Pancreas (tissue), 10 donors: Measurements from ENCODE around the gene FAM81A. TPM values are rescaled to one million over a fixed set of nuclear protein-coding genes. Genes with fewer than 3 reads are reported as not detected.

Source experiments
- ATAC-seq, 4 donors: fragments of 200-7000 bp; cut with Tn5 transposase; one replicate each; pipeline versions ENCODE4 v1.8.0 to v1.9.1; 2020; ENCODE audit warnings: mild to moderate bottlenecking in 4 of 4, moderate library complexity in 4 of 4
- DNase-seq, 6 donors: peaks; one replicate each; pipeline ENCODE4 v3.0.0-alpha.2; 2020
- FAIRE-seq: peaks from 2 replicates; lab custom pipeline; 2012; peaks lifted over from hg19 to GRCh38; lab: Jason Lieb, UNC
- H3K27ac ChIP-seq, 4 donors: fragments of 200-600 bp; sonication (generic); 1 replicate in 3 of 4; 2 replicates in 1 of 4; pipeline versions ENCODE4 v1.5.0 to v1.8.0; 2020
- H3K27me3 ChIP-seq, 4 donors: fragments of 200-600 bp; one replicate each; pipeline ENCODE4 v1.8.0; 2021
- H3K36me3 ChIP-seq, 3 donors: fragments of 200-600 bp; sonication (generic) in 1 of 3; one replicate each; pipeline versions ENCODE4 v1.5.0 to v1.8.0; 2020 to 2021
- H3K4me1 ChIP-seq, 3 donors: fragments of 200-600 bp; one replicate each; pipeline ENCODE4 v1.8.0; 2021
- H3K4me3 ChIP-seq, 4 donors: fragments of 200-600 bp; sonication (generic) in 2 of 4; one replicate each; pipeline versions ENCODE4 v1.5.0 to v1.8.0; 2020 to 2021
- H3K9me3 ChIP-seq, 4 donors: fragments of 200-600 bp; one replicate each; pipeline ENCODE4 v1.8.0; 2021
- WGBS, 2 donors: extraction: QIAGEN DNeasy Blood & Tissue Kit; methylation state at CpG; one replicate each; pipeline ENCODE4 v1.1.7; 2013; 5-methylcytosine and 5-hydroxymethylcytosine counted together
- intact Hi-C, 3 donors: fragments of 100-400 bp; cut with DNase I; formaldehyde crosslinking; loops; one replicate each; pipeline versions ENCODE4 v1.11.1 to v1.14.2; 2022
- polyA plus RNA-seq, 2 donors: library from polyadenylated mRNA; stranded (reverse); fragments of 200-250 nt; gene quantifications; one replicate each; pipeline ENCODE4 v1.2.3, GENCODE V29; 2013
- total RNA-seq, 6 donors: library from RNA; stranded (reverse); fragmentation: NEBNext Ultra II Directional in 4 of 6; extraction: Animal tissue kit (Norgen Biotek cat#: 25700) in 4 of 6; gene quantifications; one replicate each; pipeline versions ENCODE4 v1.2.1 to v1.2.4, GENCODE V29; 2021 to 2023
- TF ChIP-seq, protein P1 (sequence below), 4 donors: fragments of 200-600 bp; sonication (generic) in 3 of 4; IDR thresholded peaks; one replicate each; pipeline versions ENCODE4 v1.5.0 to v1.8.0; 2021; ENCODE audit warnings: antibody characterized with exemption in 4 of 4
- donor health status: healthy with polysubstance abuse.
- donor health status: DM: no; HTN: no; CAD: no; lungs with moderate emphysema.
- donor health status: DM: no; HTN: no; CAD: no.
- donor health status: control.
- donor health status: control.
- donor health status: Bipolar disorder and iron deficiency.
- donor health status: DM: yes; HTN: yes; CAD: no.
- donor health status: DM: no; HTN: no; CAD: no.
- donor health status: DM: no; HTN: no; CAD: no.
- donor health status: DM: yes; HTN: yes; CAD: no.

Gene FAM81A
- total and polyA plus RNA-seq, 8 donors, result 0.34 to 2.2 (median 0.62) TPM

DNA sequence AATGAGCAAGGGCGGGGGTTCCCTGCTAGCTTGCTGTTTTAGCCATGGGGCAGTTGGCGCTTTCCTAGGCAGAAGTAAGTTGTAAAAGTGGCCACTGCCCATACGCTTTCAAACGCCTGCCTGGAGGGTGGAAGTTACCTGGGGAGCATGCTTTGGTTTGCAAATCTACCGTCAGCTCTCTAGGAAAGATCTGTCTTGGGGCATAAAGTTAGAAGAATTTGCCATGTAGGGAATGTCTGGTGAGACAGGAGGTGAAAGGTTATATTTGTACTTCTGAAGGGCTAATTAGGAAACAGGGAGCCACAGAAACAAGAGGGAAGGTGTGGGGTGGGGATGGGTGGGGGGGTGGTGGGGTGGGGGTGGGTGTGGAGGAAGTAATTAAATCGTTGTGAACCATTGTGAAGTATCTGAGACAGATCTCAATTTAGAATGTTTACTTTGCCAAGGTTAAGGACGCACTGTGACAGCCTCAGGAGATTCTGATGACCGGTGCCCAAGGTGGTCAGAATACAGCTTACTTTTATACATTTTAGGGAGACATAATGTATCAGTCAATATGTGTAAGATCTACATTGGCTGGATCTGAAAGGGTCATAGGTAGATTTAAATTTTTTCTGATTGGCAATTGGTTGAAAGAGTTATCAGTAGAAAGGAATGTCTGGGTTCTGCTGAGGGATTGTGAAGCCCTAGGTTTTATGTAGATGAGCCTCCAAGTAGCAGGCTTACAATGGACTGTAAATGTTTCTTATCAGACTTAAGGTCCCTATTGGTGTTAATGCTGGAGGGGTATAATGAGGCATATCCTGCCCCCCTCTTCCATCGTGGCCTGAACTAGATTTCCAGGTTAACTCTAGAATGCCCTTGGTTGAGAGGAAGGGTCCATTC, 111.6 kb downstream of the FAM81A start:
- DNase-seq (no peak), ATAC-seq (no peak), FAIRE-seq (no peak)
- intact Hi-C loops, result no loop called here
- TF ChIP-seq, protein P1, sequence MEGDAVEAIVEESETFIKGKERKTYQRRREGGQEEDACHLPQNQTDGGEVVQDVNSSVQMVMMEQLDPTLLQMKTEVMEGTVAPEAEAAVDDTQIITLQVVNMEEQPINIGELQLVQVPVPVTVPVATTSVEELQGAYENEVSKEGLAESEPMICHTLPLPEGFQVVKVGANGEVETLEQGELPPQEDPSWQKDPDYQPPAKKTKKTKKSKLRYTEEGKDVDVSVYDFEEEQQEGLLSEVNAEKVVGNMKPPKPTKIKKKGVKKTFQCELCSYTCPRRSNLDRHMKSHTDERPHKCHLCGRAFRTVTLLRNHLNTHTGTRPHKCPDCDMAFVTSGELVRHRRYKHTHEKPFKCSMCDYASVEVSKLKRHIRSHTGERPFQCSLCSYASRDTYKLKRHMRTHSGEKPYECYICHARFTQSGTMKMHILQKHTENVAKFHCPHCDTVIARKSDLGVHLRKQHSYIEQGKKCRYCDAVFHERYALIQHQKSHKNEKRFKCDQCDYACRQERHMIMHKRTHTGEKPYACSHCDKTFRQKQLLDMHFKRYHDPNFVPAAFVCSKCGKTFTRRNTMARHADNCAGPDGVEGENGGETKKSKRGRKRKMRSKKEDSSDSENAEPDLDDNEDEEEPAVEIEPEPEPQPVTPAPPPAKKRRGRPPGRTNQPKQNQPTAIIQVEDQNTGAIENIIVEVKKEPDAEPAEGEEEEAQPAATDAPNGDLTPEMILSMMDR (IDR thresholded peaks at IDR 0.05), result no peak
- H3K4me1 ChIP-seq, result peaks cover 0 to under 1% (median 0%) of the 10 kb centered on the region in 3 donors
- no peaks in the 10 kb centered on the region for H3K27me3 ChIP-seq
- no peak overlapping the region for H3K4me3 ChIP-seq
- 62 to 63% methylated on average over 9 of the region's 9 CpGs for WGBS, 2 donors
- no peaks in the 10 kb centered on the region for H3K36me3 ChIP-seq
- H3K27ac ChIP-seq, result no peak overlapping the region
- no peaks in the 10 kb centered on the region for H3K9me3 ChIP-seq

DNA sequence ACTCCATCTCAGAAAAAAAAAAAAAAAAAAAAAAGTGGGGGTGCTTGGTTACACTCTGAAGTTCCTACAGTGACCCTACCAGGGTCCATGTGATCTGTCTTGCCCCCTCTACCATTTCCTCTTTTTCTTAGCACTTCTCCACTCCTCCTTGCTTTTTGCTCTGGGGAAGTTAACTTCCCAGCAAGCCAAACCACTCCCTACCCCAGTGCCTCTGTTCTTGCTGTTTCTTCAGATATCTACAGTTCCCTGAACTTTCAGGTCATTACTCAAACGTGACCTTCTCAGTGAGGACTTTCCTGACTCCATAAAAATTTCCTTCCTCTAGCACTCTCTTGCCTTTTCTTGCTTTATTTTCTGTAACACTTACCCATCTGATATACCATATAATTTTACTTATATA, 112.5 kb downstream of the FAM81A start:
- intact Hi-C loops, result no loop called here
- 8 to 32% methylated on average over 1 of the region's 1 CpG for WGBS, 2 donors
- FAIRE-seq (no peak), ATAC-seq (peak in 2 of 4 donors; percentile 31 to 65), DNase-seq (no peak)
- Histone ChIP-seq H3K4me1 (peaks cover 0 to 2% (median 0%) of the 10 kb centered on the region in 3 donors), H3K36me3 (no peaks in the 10 kb centered on the region), H3K9me3 (no peaks in the 10 kb centered on the region), H3K27ac (no peak overlapping the region), H3K4me3 (no peak overlapping the region), H3K27me3 (no peaks in the 10 kb centered on the region)
- TF ChIP-seq, protein P1 (IDR thresholded peaks at IDR 0.05), result no peak

DNA sequence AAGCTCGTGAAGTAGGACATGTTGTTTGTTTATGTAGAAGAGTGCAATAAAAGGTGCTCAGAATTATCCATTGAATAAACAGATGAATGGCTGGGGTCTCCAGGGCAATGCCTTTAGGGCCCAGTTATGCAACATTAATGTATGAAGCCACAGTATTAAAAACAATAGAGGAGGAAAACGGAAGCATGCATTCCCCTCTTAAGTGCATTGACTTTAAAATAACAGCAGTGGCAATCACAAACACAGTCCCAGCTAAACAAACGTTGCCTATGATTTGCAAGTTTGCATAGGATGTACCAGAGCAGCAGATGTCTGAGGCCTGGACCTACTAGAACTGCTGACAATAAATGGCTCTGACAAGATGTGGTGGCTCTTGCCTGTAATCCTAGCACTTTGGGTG, 113.0 kb downstream of the FAM81A start:
- DNase-seq, result no peak
- H3K9me3 ChIP-seq, result no peaks in the 10 kb centered on the region
- no peaks in the 10 kb centered on the region for H3K36me3 ChIP-seq
- whole genome bisulfite sequencing, 2 donors, result 59% methylated on average over 3 of the region's 3 CpGs
- FAIRE-seq, result no peak
- ATAC-seq, result no peak
- no peak overlapping the region for H3K4me3 ChIP-seq
- H3K27me3 ChIP-seq, result no peaks in the 10 kb centered on the region
- no peak overlapping the region for H3K27ac ChIP-seq
- TF ChIP-seq, protein P1 (IDR thresholded peaks at IDR 0.05), result no peak
- peaks cover 0 to 2% (median 0%) of the 10 kb centered on the region in 3 donors for H3K4me1 ChIP-seq
- intact Hi-C loops, result no loop called here

DNA sequence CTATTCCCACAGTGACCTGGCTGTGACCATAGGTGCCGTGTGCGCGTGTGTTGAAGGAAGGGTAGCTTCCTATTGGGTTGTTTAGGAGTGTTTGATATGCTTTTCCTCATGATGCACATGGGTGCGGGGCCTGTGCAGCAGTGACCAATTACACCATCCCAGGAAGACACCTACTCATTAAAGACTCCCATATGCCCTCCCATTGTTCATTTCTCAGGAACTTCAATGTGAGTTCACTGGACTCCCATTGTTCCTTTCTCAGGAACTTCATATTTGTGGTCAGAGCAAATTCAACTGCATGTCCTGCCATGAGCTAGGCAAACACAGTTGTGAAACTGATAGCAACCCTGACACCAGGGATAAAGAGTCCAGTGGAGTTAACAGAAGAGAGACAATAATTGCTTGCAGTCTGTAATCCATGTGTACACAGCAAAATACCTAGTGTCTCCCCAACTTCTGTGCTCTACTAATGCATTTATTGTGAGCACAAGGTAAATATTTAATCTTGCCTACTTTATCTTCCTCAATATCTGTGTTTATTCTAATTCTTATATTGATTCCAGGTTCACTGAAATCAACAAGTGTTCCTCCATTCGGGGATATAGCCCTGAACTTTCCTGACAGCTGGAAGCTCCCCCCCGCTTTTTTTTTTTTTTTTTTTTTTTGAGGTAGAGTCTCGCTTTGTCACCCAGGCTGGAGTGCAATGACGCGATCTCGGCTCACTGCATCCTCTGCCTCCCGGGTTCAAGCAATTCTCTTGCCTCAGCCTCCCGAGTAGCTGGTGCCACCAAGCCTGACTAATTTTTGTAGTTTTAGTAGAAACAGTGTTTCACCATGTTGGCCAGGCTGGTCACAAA, 116.1 kb downstream of the FAM81A start:
- Histone ChIP-seq H3K36me3 (no peaks in the 10 kb centered on the region), H3K9me3 (no peaks in the 10 kb centered on the region), H3K4me1 (peaks cover 0 to 2% (median 0%) of the 10 kb centered on the region in 3 donors), H3K27me3 (no peaks in the 10 kb centered on the region), H3K27ac (peak overlapping the region in 2 of 4 donors; percentile 13 to 33), H3K4me3 (no peak overlapping the region)
- ATAC-seq (peak in 3 of 4 donors; percentile 71 to 85 (median 81)), FAIRE-seq (no peak), DNase-seq (no peak)
- WGBS, 2 donors, result 53 to 56% methylated on average over 12 of the region's 12 CpGs
- intact Hi-C loops, result no loop called here
- TF ChIP-seq, protein P1 (IDR thresholded peaks at IDR 0.05), result no peak
